Endothelial cell of umbilical vein (primary cell): Measurements from ENCODE around the gene CCDC144A.

Experiments
- JUN ChIP-seq: IDR thresholded peaks from 2 replicates; pipeline ENCODE4 v1.6.1; 2011; ENCODE audit warnings: borderline replicate concordance, low read depth; ENCODE audit not compliant: insufficient read length, insufficient read depth
- POLR2AphosphoS5 ChIP-seq: IDR thresholded peaks from 2 replicates; pipeline ENCODE4 v1.6.1; 2012; ENCODE audit warnings: low read depth, mild to moderate bottlenecking, control low read depth, low read length, moderate library complexity; ENCODE audit not compliant: insufficient read depth
- TF ChIP-seq, protein P1 (sequence below), 2 donors: IDR thresholded peaks; 1 replicate in 1 of 2; 2 replicates in 1 of 2; pipeline ENCODE4 v1.5.1; 2011; ENCODE audit warnings: low read length in 2 of 2, mild to moderate bottlenecking in 2 of 2, moderate library complexity in 2 of 2, control low read depth in 1 of 2, inconsistent platforms in 1 of 2, low read depth in 1 of 2; ENCODE audit not compliant: insufficient read depth in 1 of 2; ENCODE audit errors: extremely low read depth in 1 of 2

- TF ChIP-seq, protein P1, sequence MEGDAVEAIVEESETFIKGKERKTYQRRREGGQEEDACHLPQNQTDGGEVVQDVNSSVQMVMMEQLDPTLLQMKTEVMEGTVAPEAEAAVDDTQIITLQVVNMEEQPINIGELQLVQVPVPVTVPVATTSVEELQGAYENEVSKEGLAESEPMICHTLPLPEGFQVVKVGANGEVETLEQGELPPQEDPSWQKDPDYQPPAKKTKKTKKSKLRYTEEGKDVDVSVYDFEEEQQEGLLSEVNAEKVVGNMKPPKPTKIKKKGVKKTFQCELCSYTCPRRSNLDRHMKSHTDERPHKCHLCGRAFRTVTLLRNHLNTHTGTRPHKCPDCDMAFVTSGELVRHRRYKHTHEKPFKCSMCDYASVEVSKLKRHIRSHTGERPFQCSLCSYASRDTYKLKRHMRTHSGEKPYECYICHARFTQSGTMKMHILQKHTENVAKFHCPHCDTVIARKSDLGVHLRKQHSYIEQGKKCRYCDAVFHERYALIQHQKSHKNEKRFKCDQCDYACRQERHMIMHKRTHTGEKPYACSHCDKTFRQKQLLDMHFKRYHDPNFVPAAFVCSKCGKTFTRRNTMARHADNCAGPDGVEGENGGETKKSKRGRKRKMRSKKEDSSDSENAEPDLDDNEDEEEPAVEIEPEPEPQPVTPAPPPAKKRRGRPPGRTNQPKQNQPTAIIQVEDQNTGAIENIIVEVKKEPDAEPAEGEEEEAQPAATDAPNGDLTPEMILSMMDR (IDR thresholded peaks at IDR 0.05; ENCODE audit: extremely low read depth in 1 of 2, insufficient read depth in 1 of 2, low read depth in 1 of 2, low read length in 2 of 2) = no peak
- TF ChIP-seq POLR2AphosphoS5 (no peak), JUN (no peak)
These were observed 13.3 kb upstream of the CCDC144A start for GRCh38 chr17:16676676-16677268.
